GM21619 (cell line): Measurements from ENCODE around the gene CD151.

Experiments
- ATAC-seq: cut with Tn5 transposase; IDR thresholded peaks from one replicate; pipeline ENCODE4 v1.9.1; 2021; ENCODE audit not compliant: unreplicated experiment

The CD151 gene

GRCh38 chr11:796565-797295 lies 36.0 kb upstream of the CD151 start:
- ATAC-seq = no peak

GRCh38 chr11:797296-798092 lies 35.3 kb upstream of the CD151 start:
- ATAC-seq = peak; percentile 41

GRCh38 chr11:798093-798713 lies 34.5 kb upstream of the CD151 start, which contains the start of gene SLC25A22:
Gene SLC25A22, minus strand, starts transcription at chr11:798281. Its CDS starts 3,275 bp downstream, at chr11:795006.
- ATAC-seq = peak; percentile 46

GRCh38 chr11:799641-800316 lies 33.0 kb upstream of the CD151 start:
- ATAC-seq = no peak

GRCh38 chr11:800473-800872 lies 32.3 kb upstream of the CD151 start:
- no peak for ATAC-seq

GRCh38 chr11:801097-801780 lies 31.5 kb upstream of the CD151 start:
- no peak for ATAC-seq

- ATAC-seq = no peak
Observed at GRCh38 chr11:802018-802617, 30.6 kb upstream of the CD151 start.

- no peak for ATAC-seq
Observed at GRCh38 chr11:802693-803466, 29.9 kb upstream of the CD151 start.

- ATAC-seq = no peak
Observed at GRCh38 chr11:803467-803742, 29.3 kb upstream of the CD151 start.

- ATAC-seq = no peak
Observed at GRCh38 chr11:803770-804598, 28.8 kb upstream of the CD151 start.

- ATAC-seq = no peak
Observed at GRCh38 chr11:804599-804964, 28.2 kb upstream of the CD151 start.

- ATAC-seq = no peak
Observed at GRCh38 chr11:808427-809286, 24.1 kb upstream of the CD151 start.

- peak; percentile 71 for ATAC-seq
Observed at GRCh38 chr11:809287-810039, 23.3 kb upstream of the CD151 start, which contains the start of gene RPLP2. Gene RPLP2, plus strand, starts transcription at chr11:809967. Its CDS starts 268 bp downstream, at chr11:810235.

GRCh38 chr11:810040-810567 lies 22.6 kb upstream of the CD151 start:
- ATAC-seq = peak; percentile 3

GRCh38 chr11:811446-812245 lies 21.1 kb upstream of the CD151 start:
- no peak for ATAC-seq

GRCh38 chr11:812390-812789 lies 20.4 kb upstream of the CD151 start:
- no peak for ATAC-seq
